IPS DF 6.9 (cell line): ENCODE data around the gene GALK2.
"Not testable (repeated sequence)": the region's sequence is repeated elsewhere in the genome, so short reads cannot be mapped to it uniquely, and the experiment has no call there.

Source experiments
- DNase-seq: peaks from one replicate; pipeline ENCODE4 v3.0.0-alpha.2; 2013; ENCODE audit warnings: low read depth, low spot score
- H3K27ac ChIP-seq: one replicate; pipeline ENCODE4 v1.5.1; 2013; ENCODE audit warnings: low read length, control low read depth
- H3K27me3 ChIP-seq: 2 replicates; pipeline ENCODE4 v1.6.1; 2013; ENCODE audit warnings: mild to moderate bottlenecking, low read length; ENCODE audit not compliant: control insufficient read depth, insufficient read depth
- H3K36me3 ChIP-seq: 2 replicates; pipeline ENCODE4 v1.6.1; 2013; ENCODE audit warnings: low read length; ENCODE audit not compliant: control insufficient read depth, insufficient read depth
- H3K4me1 ChIP-seq: 2 replicates; pipeline ENCODE4 v1.6.1; 2013; ENCODE audit warnings: low read length; ENCODE audit not compliant: control insufficient read depth, insufficient read depth
- H3K4me3 ChIP-seq: 2 replicates; pipeline ENCODE4 v1.5.1; 2013; ENCODE audit warnings: mild to moderate bottlenecking, low read length
- H3K9me3 ChIP-seq: 2 replicates; pipeline ENCODE4 v1.6.1; 2013; ENCODE audit warnings: low read length, inconsistent platforms; ENCODE audit not compliant: control insufficient read depth, insufficient read depth
- WGBS: extraction: QIAGEN DNeasy Blood & Tissue Kit; methylation state at CpG from one replicate; pipeline ENCODE4 v1.1.7; 2013; ENCODE audit warnings: mixed read lengths, missing lambda C conversion rate; ENCODE audit not compliant: insufficient read length, insufficient coverage; 5-methylcytosine and 5-hydroxymethylcytosine counted together

GALK2 gene

DNA sequence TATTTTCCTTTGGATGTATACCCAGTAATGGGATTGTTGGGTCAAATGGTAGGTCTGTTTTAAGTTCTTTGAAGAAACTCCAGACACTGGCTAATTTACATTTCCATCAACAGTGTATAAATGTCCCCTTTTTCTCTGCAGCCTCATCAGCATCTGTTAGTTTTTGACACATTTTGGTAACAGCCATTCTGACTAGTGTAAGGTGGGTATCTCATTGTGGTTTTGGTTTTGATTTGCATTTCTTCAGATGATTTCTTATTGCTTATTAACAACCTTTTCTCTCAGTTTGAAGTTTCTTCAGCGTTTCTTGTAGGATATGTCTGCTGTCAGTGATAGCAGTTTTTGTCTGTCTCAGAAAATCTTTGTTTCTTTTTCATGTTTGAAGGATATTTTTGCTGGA, 15.4 kb downstream of the GALK2 start:
- no peaks in the 10 kb centered on the region for H3K27me3 ChIP-seq
- no peak overlapping the region for H3K4me3 ChIP-seq
- H3K9me3 ChIP-seq, result no peaks in the 10 kb centered on the region
- DNase-seq, result no peak
- no peak overlapping the region for H3K27ac ChIP-seq
- H3K36me3 ChIP-seq, result no peaks in the 10 kb centered on the region
- no CpG with 5 or more reads among the region's 1 CpG for WGBS
- H3K4me1 ChIP-seq, result no peaks in the 10 kb centered on the region

DNA sequence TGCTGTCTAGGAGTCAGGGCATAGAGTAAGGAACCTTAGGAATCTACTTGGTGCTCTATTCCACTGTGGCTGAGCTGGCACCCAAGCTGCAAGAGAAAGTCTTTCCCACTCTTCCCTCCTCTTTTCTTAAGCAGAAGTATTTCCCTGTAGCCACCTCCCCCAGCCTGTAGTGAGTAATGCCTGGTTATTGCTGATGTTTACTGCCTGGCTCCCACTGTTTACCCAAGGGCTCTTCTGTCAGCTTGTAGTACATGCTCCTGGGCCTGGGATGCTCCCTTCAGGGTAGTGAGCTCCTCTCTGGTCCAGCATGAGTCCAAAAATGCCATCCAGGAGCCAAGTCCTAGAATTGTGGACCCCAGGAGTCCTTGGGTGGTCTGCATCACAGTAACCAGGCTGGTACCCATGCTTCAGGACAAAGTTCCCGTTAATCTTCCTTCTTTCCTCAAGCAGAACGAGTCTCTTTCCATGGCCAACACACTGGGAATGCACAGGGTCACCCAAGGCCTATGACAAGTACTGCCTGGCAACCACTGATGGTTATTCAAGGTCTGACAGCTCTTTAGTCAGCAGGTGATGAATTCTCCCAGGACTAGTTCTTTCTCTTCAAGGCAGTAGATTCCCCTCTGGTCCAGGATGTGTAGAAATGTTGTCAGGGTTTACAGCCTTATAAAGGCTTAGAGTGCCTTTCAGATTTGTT, 17.6 kb downstream of the GALK2 start:
- Histone ChIP-seq H3K4me3 (no peak overlapping the region), H3K9me3 (no peaks in the 10 kb centered on the region), H3K27ac (no peak overlapping the region), H3K27me3 (no peaks in the 10 kb centered on the region), H3K36me3 (no peaks in the 10 kb centered on the region), H3K4me1 (no peaks in the 10 kb centered on the region)
- no peak for DNase-seq
- WGBS, result no CpG with 5 or more reads among the region's 2 CpGs

DNA sequence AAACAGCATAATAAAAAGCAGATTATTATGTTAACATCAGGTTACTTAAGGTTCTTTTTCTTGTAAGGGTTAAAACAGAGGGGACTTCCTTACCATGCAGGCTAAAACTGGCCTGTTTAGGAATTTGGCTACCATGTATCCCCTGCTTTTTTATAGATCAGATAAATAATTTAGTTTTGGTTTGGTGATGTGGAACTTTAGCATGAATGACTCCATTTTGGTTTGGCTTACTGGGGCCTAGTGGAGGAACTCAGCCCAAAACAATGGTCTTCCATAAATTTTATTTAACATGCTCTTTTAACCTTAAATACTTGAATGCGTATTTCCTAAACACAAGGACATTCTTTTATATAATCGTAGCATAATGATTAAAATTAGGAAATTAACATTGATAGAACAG, 18.9 kb downstream of the GALK2 start:
- Histone ChIP-seq H3K4me3 (no peak overlapping the region), H3K36me3 (no peaks in the 10 kb centered on the region), H3K27me3 (no peaks in the 10 kb centered on the region), H3K27ac (no peak overlapping the region), H3K9me3 (no peaks in the 10 kb centered on the region), H3K4me1 (no peaks in the 10 kb centered on the region)
- WGBS, result no CpG with 5 or more reads among the region's 2 CpGs
- DNase-seq, result no peak

DNA sequence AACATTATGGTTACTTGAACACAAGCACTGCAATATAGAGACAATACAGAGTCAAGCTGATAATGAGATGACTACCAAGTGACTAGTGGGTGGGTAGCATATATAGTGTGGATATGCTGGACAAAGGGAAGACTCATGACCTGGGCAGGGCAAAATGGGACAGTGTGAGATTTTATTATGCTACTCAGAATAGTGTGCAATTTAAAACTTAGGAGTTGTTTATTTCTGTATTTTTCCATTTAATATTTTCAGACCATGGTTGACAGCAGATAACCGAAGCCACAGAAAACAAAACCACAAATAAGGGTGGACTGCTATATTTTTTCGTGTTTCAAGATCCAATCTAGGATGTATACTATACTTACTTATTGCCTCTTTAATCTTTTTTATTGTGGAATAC, 19.6 kb downstream of the GALK2 start:
- Histone ChIP-seq H3K4me3 (no peak overlapping the region), H3K36me3 (no peaks in the 10 kb centered on the region), H3K27ac (no peak overlapping the region), H3K27me3 (no peaks in the 10 kb centered on the region), H3K9me3 (no peaks in the 10 kb centered on the region), H3K4me1 (no peaks in the 10 kb centered on the region)
- no CpG with 5 or more reads among the region's 2 CpGs for WGBS
- DNase-seq, result no peak

DNA sequence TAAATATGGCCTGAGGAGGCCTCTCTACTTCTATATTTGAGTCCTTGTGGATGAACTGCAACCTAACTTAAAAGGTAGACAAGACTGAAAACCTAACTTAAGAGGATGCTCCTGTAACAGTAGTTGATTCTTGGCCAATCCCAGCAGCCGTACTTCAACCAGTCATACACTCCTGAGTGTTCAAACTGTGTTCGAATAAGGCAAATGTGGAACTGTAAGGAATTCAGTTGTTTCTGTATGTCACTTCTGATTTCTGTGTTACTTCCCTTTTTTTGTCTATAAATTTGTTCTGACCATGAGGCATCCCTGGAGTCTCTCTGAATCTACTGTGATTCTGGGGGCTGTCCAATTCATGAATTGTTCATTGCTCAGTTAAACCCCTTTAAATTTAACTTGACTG, 20.5 kb downstream of the GALK2 start:
- H3K4me1 ChIP-seq, result no peaks in the 10 kb centered on the region
- no peaks in the 10 kb centered on the region for H3K9me3 ChIP-seq
- DNase-seq, result no peak
- H3K4me3 ChIP-seq, result no peak overlapping the region
- WGBS, result no CpG with 5 or more reads among the region's 2 CpGs
- H3K27me3 ChIP-seq, result no peaks in the 10 kb centered on the region
- H3K27ac ChIP-seq, result no peak overlapping the region
- no peaks in the 10 kb centered on the region for H3K36me3 ChIP-seq

DNA sequence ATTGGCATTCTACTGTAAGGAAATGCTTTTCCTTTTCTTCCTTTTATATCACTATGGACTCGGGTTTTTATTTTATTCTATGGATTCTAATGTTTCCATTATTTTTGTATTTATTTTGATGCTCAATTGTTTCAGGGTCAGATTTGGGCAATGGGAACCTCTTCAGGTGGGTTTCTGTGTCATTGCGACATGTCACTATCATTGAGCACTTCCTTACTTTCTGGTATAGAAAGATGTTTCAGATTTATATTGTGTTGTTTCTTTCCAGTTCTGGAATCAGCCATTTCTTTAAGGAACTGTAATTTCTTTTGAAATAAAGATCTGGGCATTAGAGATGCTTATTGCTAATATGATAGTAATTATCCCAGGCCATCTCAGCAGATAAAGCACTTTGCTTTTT, 21.8 kb downstream of the GALK2 start:
- Histone ChIP-seq H3K27ac (no peak overlapping the region), H3K4me3 (no peak overlapping the region), H3K27me3 (no peaks in the 10 kb centered on the region), H3K9me3 (no peaks in the 10 kb centered on the region), H3K36me3 (no peaks in the 10 kb centered on the region), H3K4me1 (no peaks in the 10 kb centered on the region)
- DNase-seq, result no peak
- no CpG with 5 or more reads among the region's 2 CpGs for WGBS

DNA sequence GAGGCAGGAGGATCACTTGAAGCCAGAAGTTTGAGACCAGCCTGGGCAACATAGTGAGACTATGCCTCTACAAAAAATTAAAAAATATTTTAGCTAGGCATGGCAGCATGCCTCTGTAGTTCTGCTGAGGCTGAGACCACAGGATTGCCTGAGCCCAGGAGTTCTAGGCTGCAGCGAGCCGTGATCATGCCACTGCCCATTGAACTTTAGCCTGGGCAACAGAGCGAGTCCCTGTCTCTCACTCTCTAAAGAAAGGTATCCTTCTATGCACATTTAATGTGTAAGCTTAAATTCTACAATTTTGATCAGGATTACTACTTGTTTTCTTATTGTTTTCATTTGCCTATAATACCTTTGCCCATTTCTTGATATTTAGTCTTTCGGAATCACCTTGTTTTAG, 26.8 kb downstream of the GALK2 start:
- Histone ChIP-seq H3K4me1 (no peaks in the 10 kb centered on the region), H3K27ac (no peak overlapping the region), H3K27me3 (no peaks in the 10 kb centered on the region), H3K4me3 (no peak overlapping the region), H3K9me3 (no peaks in the 10 kb centered on the region; the same call in 1 of the 2 replicates), H3K36me3 (no peaks in the 10 kb centered on the region)
- WGBS, result no CpG with 5 or more reads among the region's 4 CpGs
- no peak for DNase-seq

DNA sequence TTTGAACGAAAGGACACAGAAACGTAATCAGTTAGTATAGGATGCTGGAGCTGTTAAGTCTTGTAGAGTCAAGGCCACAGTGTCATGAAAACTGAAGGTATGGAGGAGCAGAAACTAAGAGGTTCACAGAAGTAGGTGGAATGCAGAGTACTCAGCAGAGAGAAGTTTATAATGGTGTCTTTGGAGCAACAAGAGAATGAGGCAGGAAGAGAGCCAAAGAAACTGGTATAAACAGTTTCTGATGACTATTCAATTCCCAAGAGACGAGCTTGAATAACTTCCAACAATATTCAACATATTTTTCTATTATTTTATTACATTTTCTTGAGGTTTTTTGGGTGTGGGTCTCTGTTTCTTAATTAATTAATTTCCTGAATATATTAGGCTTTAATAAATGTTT, 29.6 kb downstream of the GALK2 start:
- no peaks in the 10 kb centered on the region for H3K36me3 ChIP-seq
- no peak for DNase-seq
- no peak overlapping the region for H3K27ac ChIP-seq
- no peaks in the 10 kb centered on the region for H3K27me3 ChIP-seq
- H3K4me1 ChIP-seq, result no peaks in the 10 kb centered on the region
- no peak overlapping the region for H3K4me3 ChIP-seq
- no peaks in the 10 kb centered on the region; the same call in 1 of the 2 replicates for H3K9me3 ChIP-seq
- no CpG with 5 or more reads among the region's 3 CpGs for WGBS

DNA sequence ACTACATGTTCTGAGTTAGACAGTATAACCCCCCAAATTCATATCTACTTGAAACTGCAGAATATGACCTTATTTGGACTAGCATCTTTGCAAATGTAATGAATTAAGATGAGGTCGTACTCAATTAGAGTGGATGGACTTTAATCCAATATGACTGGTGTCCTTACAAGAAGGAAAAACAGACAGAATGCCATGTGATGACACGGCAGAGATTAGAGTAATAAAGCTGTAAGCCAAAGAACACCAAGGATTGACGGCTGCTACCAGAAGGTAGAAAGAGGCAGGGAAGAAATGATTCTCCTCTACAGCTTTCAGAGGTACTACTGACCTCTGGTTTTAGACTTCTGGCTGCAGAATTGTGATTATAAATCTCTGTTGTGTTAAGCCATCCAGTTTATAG, 30.3 kb downstream of the GALK2 start:
- no peak for DNase-seq
- WGBS, result no CpG with 5 or more reads among the region's 3 CpGs

DNA sequence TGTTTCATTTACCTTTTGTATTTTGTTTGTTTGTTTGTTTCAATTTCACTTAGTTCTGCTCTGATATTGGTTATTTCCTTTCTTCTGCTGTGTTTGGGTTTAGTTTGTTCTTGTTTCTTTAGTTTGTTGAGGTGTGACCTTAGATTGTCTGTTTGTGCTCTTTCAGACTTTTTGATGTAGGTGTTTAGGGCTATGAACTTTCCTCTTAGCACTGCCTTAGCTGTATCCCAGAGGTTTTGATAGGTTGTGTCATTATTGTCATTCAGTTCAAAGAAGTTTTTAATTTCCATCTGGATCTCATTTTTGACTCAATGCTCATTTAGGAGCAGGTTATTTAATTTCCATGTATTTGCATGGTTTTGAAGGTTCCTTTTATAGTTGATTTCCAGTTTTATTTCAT, 38.1 kb downstream of the GALK2 start:
- H3K4me1 ChIP-seq, H3K9me3 ChIP-seq, DNase-seq, H3K36me3 ChIP-seq, H3K27ac ChIP-seq, H3K27me3 ChIP-seq, H3K4me3 ChIP-seq: not testable (repeated sequence)

More for the DNA sequence above, 30.3 kb downstream of the GALK2 start:
- H3K27ac ChIP-seq, result no peak overlapping the region
- no peak overlapping the region for H3K4me3 ChIP-seq
- no peaks in the 10 kb centered on the region for H3K36me3 ChIP-seq
- H3K27me3 ChIP-seq, result no peaks in the 10 kb centered on the region
- no peaks in the 10 kb centered on the region; the same call in 1 of the 2 replicates for H3K9me3 ChIP-seq
- H3K4me1 ChIP-seq, result no peaks in the 10 kb centered on the region

DNA sequence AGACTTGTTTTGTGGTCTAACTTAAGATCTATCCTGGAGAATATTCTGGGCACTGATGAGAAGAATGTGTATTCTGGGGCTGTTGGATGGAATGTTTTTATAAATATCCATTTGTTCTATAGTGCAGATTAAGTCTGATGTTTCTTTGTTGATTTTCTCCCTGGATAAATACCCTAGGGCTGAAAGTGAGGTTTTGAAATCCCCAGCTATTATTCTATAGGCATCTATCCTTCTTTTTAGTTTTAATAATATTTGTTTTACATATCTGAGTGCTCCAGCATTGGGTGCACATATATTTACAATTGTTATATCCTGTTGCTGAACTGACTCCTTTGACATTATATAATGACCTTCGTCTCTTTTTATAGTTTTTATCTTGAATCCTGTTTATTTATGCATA, 42.9 kb downstream of the GALK2 start:
- Histone ChIP-seq H3K27me3 (no peaks in the 10 kb centered on the region), H3K4me3 (no peak overlapping the region), H3K36me3 (no peaks in the 10 kb centered on the region), H3K27ac (no peak overlapping the region), H3K9me3 (no peaks in the 10 kb centered on the region), H3K4me1 (no peaks in the 10 kb centered on the region)
- no peak for DNase-seq
- WGBS, result no CpG with 5 or more reads among the region's 1 CpG
